GM23338 (cell line): Measurements from ENCODE around the gene DLG5.

Experiments used
- CTCF ChIP-seq, 2 experiments: fragments of 200-600 bp in 1 of 2; sonication (generic) in 1 of 2; conservative IDR thresholded peaks; 2 replicates each; pipeline versions ENCODE4 v1.5.1 to v1.6.1; 2016 to 2017; ENCODE audit warnings: antibody characterized with exemption in 2 of 2, low read depth in 2 of 2, mild to moderate bottlenecking in 2 of 2, moderate library complexity in 1 of 2
- JUNB ChIP-seq: IDR thresholded peaks from one replicate; pipeline ENCODE4 v1.6.1; 2016; ENCODE audit warnings: antibody characterized with exemption; ENCODE audit not compliant: unreplicated experiment
- REST ChIP-seq: IDR thresholded peaks from one replicate; pipeline ENCODE4 v1.6.1; 2018; ENCODE audit warnings: antibody characterized with exemption; ENCODE audit not compliant: unreplicated experiment

- TF ChIP-seq CTCF (conservative IDR thresholded peaks at IDR 0.05; ENCODE audit: low read depth in 2 of 2): no peak
- TF ChIP-seq JUNB: no peak
- no peak for TF ChIP-seq REST
Observed at GRCh38 chr10:77799352-77799751, 127.2 kb downstream of the DLG5 start.
